Vagina (tissue), 2 donors: ENCODE measurements around the gene ARSG. TPM values are rescaled to one million over a fixed set of nuclear protein-coding genes. Genes with fewer than 3 reads are reported as not detected.

Experiments used
- DNase-seq, 2 donors: peaks; one replicate each; pipeline ENCODE4 v3.0.0-alpha.2; 2017; ENCODE audit errors: extremely low spot score in 2 of 2
- H3K27ac ChIP-seq: fragments of 200-600 bp; sonication (generic); one replicate; pipeline ENCODE4 v1.5.1; 2019
- H3K27me3 ChIP-seq: fragments of 200-600 bp; sonication (generic); one replicate; pipeline ENCODE4 v1.5.1; 2019
- H3K36me3 ChIP-seq, 2 donors: fragments of 200-600 bp; sonication (generic); one replicate each; pipeline ENCODE4 v1.5.1; 2017 to 2019
- H3K4me1 ChIP-seq: fragments of 200-600 bp; sonication (generic); one replicate; pipeline ENCODE4 v1.5.1; 2019
- H3K4me3 ChIP-seq, 2 donors: fragments of 200-600 bp; sonication (generic); 1 replicate in 1 of 2; 2 replicates in 1 of 2; pipeline ENCODE4 v1.5.1; 2016 to 2019
- H3K9me3 ChIP-seq: fragments of 200-600 bp; sonication (generic); one replicate; pipeline ENCODE4 v1.5.1; 2019
- CTCF ChIP-seq, 3 experiments: fragments of 450-650 bp in 2 of 3; fragments of 200-600 bp in 1 of 3; sonication (generic) in 1 of 3; IDR thresholded peaks; one replicate each; pipeline ENCODE4 v1.5.1; 2017 to 2019; ENCODE audit warnings: antibody characterized with exemption in 3 of 3, mild to moderate bottlenecking in 2 of 3, moderate library complexity in 2 of 3
- POLR2A ChIP-seq, 2 donors: fragments of 450-650 bp; IDR thresholded peaks; one replicate each; pipeline ENCODE4 v1.6.1; 2017; ENCODE audit warnings: antibody characterized with exemption in 2 of 2, mild to moderate bottlenecking in 2 of 2, moderate library complexity in 2 of 2
- POLR2AphosphoS5 ChIP-seq, 2 donors: sonication (generic); formaldehyde crosslinking; IDR thresholded peaks; one replicate each; pipeline ENCODE4 v1.9.0; 2017; ENCODE audit warnings: antibody characterized with exemption in 2 of 2, mild to moderate bottlenecking in 2 of 2, low read depth in 1 of 2; ENCODE audit not compliant: insufficient read depth in 1 of 2
- intact Hi-C: fragments of 100-400 bp; cut with DNase I; formaldehyde crosslinking; loops from one replicate; pipeline ENCODE4 v1.15.1; 2023
- total RNA-seq: library from RNA; depleted of rRNA; stranded (reverse); fragments of >200 nt; gene quantifications from one replicate; pipeline ENCODE4 v1.2.3, GENCODE V29; 2016

ARSG gene
- total RNA-seq, 1 donor from 2014 or later, result 8.1 TPM

DNA sequence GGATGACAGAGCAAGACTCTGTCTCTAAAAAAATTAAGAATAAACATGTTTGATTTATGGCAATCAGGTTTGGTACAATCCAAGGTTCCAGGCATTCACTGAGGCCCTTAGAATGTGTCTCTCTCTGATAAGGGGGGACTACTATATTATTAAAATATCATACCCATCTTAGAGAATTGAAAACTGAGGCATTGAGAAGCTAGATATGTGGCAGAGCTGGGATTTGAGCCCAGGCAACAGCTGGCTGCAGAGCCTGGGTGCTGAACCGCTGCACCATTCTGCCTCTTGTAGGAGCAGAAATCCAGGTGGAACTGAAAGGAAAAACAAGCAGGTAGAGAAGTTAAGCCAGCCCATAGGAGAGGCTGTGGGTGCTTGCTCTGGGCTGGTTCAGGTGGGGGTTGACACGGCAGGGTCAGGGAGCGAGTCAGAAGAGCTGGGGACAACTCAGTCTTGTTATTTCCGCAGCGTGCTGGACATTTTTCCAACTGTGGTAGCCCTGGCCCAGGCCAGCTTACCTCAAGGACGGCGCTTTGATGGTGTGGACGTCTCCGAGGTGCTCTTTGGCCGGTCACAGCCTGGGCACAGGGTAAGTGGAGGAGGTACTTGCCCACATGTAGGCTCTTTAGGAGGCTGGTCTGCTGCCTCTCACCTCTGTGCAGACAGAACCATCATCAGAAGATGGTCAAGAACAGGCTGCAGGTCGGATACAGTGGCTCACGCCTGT lies 103.5 kb downstream of the ARSG start:
- Histone ChIP-seq H3K4me1 (peaks cover 5% of the 10 kb centered on the region), H3K4me3 (no peak overlapping the region), H3K27ac (no peak overlapping the region), H3K36me3 (peaks cover 0 to 4% of the 10 kb centered on the region in 2 donors), H3K9me3 (no peaks in the 10 kb centered on the region), H3K27me3 (no peaks in the 10 kb centered on the region)
- peak in 1 of 2 donors; percentile 60 for DNase-seq
- TF ChIP-seq POLR2A (IDR thresholded peaks at IDR 0.05) (no peak), CTCF (IDR thresholded peaks at IDR 0.05) (no peak), POLR2AphosphoS5 (IDR thresholded peaks at IDR 0.05; ENCODE audit: insufficient read depth in 1 of 2, low read depth in 1 of 2) (no peak)
- intact Hi-C loops, result no loop called here

GRCh38 chr17:68396226-68397107 lies 105.2 kb downstream of the ARSG start:
- peak in 1 of 2 donors; percentile 67 for DNase-seq
- Histone ChIP-seq H3K27ac (no peak overlapping the region), H3K9me3 (no peaks in the 10 kb centered on the region), H3K4me1 (peaks cover 14% of the 10 kb centered on the region), H3K27me3 (no peaks in the 10 kb centered on the region), H3K4me3 (no peak overlapping the region), H3K36me3 (peaks cover 0 to 4% of the 10 kb centered on the region in 2 donors)
- intact Hi-C loops, result no loop called here
- TF ChIP-seq POLR2AphosphoS5 (IDR thresholded peaks at IDR 0.05; ENCODE audit: insufficient read depth in 1 of 2, low read depth in 1 of 2), result no peak
- TF ChIP-seq POLR2A (IDR thresholded peaks at IDR 0.05), result no peak
- no peak for TF ChIP-seq CTCF (IDR thresholded peaks at IDR 0.05)

DNA sequence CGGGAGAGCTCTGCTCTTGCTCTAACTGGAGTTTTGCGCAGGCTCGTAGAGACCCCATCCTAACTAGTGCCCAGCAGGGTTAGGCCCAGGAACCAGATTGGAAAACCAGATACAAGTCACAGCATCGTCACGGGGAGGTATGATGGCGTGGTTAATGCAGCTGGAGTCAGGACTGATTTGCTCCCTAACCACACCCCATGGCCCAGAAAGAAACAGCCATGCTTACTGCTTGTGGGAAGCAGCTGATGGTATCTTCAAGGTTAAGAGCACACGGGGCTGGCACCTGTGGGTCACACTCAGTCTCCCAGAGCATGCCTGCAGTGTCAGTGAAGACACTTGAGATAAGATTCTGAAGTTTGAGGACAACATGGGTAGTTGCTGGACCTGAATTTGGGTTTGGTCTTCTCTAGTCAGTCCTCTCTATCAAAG lies 105.8 kb downstream of the ARSG start:
- Histone ChIP-seq H3K27ac (no peak overlapping the region), H3K27me3 (no peaks in the 10 kb centered on the region), H3K9me3 (no peaks in the 10 kb centered on the region), H3K4me3 (no peak overlapping the region), H3K4me1 (peaks cover 14% of the 10 kb centered on the region), H3K36me3 (peaks cover 0 to 4% of the 10 kb centered on the region in 2 donors)
- intact Hi-C loops, result no loop called here
- peak in 1 of 2 donors; percentile 72 for DNase-seq
- TF ChIP-seq POLR2AphosphoS5 (IDR thresholded peaks at IDR 0.05; ENCODE audit: insufficient read depth in 1 of 2, low read depth in 1 of 2) (no peak), POLR2A (IDR thresholded peaks at IDR 0.05) (no peak), CTCF (IDR thresholded peaks at IDR 0.05) (no peak)

- Histone ChIP-seq H3K4me1 (peaks cover 14% of the 10 kb centered on the region), H3K9me3 (no peaks in the 10 kb centered on the region), H3K36me3 (peaks cover 0 to 4% of the 10 kb centered on the region in 2 donors), H3K27me3 (no peaks in the 10 kb centered on the region), H3K27ac (peak overlapping the region; percentile 72), H3K4me3 (peak overlapping the region in 1 of 2 donors; percentile 10)
- TF ChIP-seq POLR2AphosphoS5 (IDR thresholded peaks at IDR 0.05; ENCODE audit: insufficient read depth in 1 of 2, low read depth in 1 of 2) (no peak), CTCF (IDR thresholded peaks at IDR 0.05) (peak; percentile 35 to 76 (median 51))
- intact Hi-C loops, result no loop called here
- DNase-seq, result peak in 1 of 2 donors; percentile 85
These were observed 107.7 kb downstream of the ARSG start for GRCh38 chr17:68398691-68399637.
